GM18511 (cell line): ENCODE measurements around the gene THRAP3.

Experiments
- ATAC-seq: cut with Tn5 transposase; IDR thresholded peaks from one replicate; pipeline ENCODE4 v1.9.1; 2021; ENCODE audit warnings: mild to moderate bottlenecking, moderate library complexity; ENCODE audit not compliant: unreplicated experiment

Gene THRAP3

GRCh38 chr1:36351227-36351977, 127.2 kb downstream of the THRAP3 start:
- ATAC-seq: no peak

- ATAC-seq: no peak
Measured at GRCh38 chr1:36352125-36352909, 128.1 kb downstream of the THRAP3 start.

GRCh38 chr1:36352910-36353878, 129.0 kb downstream of the THRAP3 start:
- ATAC-seq: no peak

- ATAC-seq: no peak
Measured at GRCh38 chr1:36354486-36354885, 130.2 kb downstream of the THRAP3 start.
